Stimulated activated CD8-positive, alpha-beta memory T cell treated with anti-CD3 and anti-CD28 coated beads, Interleukin-4, amount 100 ng/mL, for 1 hour (primary cell): ENCODE measurements around the gene NDUFS8.

Source experiments
- DNase-seq, 2 donors: peaks; one replicate each; pipeline ENCODE4 v3.0.0-alpha.2; 2020; ENCODE audit warnings: low read depth in 2 of 2, low spot score in 1 of 2

The NDUFS8 gene

GRCh38 chr11:68035266-68035876 is 4.9 kb downstream of the NDUFS8 start:
- no peak for DNase-seq

- DNase-seq, result no peak
These were observed 5.7 kb downstream of the NDUFS8 start for GRCh38 chr11:68036141-68036716.

- DNase-seq, result no peak
These were observed 6.3 kb downstream of the NDUFS8 start for GRCh38 chr11:68036717-68037239.

- DNase-seq, result no peak
These were observed 7.1 kb downstream of the NDUFS8 start for GRCh38 chr11:68037411-68038225.

- no peak for DNase-seq
These were observed 7.8 kb downstream of the NDUFS8 start for GRCh38 chr11:68038226-68038717.

- peak in 1 of 2 donors; percentile 17 for DNase-seq
These were observed 8.4 kb downstream of the NDUFS8 start, which contains the start of gene TCIRG1 for GRCh38 chr11:68038718-68039525. Gene TCIRG1, plus strand, starts transcription at chr11:68039025. Its CDS starts 2,247 bp downstream, at chr11:68041272.

GRCh38 chr11:68039526-68040086 is 9.1 kb downstream of the NDUFS8 start:
- DNase-seq, result no peak

- DNase-seq, result peak in 1 of 2 donors; percentile 9
These were observed 9.8 kb downstream of the NDUFS8 start for GRCh38 chr11:68040101-68040956.

- DNase-seq, result no peak
These were observed 10.6 kb downstream of the NDUFS8 start for GRCh38 chr11:68040957-68041591.

GRCh38 chr11:68041617-68042218 is 11.2 kb downstream of the NDUFS8 start:
- no peak for DNase-seq

GRCh38 chr11:68042219-68043028 is 11.9 kb downstream of the NDUFS8 start:
- DNase-seq, result no peak

- DNase-seq, result no peak
These were observed 12.5 kb downstream of the NDUFS8 start for GRCh38 chr11:68043029-68043348.

- DNase-seq, result no peak
These were observed 13.1 kb downstream of the NDUFS8 start for GRCh38 chr11:68043349-68044144.

- no peak for DNase-seq
These were observed 13.8 kb downstream of the NDUFS8 start for GRCh38 chr11:68044145-68044813.

GRCh38 chr11:68044898-68045351 is 14.4 kb downstream of the NDUFS8 start:
- no peak for DNase-seq

- DNase-seq, result no peak
These were observed 17.2 kb downstream of the NDUFS8 start for GRCh38 chr11:68047437-68048290.
